ENCODE measurements around the gene EHD1.
"Not testable (repeated sequence)": the region's sequence is repeated elsewhere in the genome, so short reads cannot be mapped to it uniquely, and the experiment has no call there.

EHD1 gene

DNA sequence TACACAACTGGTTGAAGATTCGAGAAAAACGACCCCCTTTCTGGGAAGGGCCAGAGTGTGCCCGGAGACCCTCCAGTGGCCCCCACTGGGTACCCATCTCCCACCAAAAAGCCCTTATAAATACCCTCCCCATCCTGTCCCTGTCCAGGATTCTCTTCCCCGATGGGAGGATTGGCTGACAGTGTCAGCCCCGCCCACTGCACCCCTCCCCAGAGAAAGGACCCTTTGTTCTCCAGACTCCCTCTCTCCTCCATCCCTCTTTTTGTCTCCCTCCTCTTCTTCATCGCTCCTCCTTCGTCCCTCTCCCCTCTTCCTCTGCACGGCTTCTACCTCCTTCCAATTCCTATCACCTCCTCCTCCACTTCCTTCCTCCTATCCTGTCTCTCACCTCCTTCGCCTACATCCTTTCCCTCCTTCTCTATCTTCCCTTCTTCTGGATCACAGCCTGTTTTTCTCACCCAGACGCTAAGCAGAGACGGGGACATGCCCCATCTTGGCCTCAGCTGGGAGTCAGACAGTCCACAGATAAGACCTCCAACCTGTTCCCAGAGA, 54.8 kb downstream of the EHD1 start:
- DNase-seq: no peak

DNA sequence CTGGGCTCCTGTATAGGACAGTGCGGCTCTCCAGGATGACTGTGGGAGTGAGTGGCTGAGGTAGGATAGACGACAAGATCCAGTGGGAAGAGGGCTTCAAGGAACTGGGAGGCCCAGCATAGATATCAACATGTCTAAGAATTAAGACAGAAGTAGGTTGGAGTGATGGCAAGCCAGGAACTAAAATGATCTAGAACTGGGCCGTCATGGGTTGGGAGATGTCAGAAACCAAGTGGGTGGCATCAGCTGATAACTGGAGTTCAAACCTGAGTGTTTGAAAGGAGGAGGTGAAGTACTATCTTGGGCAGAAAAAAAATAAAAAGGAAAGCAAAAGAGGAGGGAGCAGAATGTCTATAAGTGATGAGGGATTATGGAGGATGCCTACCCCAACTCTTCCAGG, 60.9 kb downstream of the EHD1 start:
- no peak for DNase-seq

DNA sequence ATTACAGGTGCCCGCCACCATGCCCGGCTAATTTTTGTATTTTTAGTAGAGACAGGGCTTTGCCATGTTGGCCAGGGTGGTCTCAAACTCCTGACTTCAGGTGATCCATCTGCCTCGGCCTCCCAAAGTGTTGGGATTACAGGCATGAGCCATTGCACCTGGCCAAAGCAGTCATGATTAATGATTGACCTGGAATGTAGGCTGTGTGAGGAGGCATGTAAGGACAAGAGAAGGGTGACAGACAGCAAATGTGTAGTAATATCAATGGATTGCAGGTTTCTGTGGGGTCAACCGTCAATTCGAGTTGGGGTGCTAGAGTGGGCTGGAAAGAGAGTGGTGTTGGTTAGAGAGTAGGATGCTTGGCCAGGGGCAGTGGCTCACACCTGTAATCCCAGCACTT, 63.0 kb downstream of the EHD1 start:
- not testable (repeated sequence) for DNase-seq

DNA sequence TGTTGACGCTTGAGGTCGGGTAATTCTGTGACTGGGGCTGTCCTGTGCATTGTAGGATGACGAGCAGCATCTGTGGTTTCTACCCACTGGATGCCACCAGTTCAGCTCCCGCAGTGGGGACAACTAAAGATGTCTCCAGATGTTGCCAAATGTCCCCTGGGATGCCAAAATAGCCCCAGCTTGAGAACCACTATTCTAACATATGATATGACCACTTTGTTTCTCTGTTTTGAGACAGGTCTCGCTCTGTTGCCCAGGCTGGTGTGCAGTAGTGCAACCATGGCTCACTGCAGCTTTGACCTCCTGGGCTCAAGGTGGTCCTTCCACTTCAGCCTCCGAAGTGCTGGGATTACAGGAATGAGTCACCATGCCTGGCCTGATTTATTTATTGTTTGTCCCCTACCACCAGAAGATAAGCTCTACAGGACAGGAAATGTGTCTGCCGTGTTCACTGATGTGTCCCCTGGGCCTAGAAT, 63.7 kb downstream of the EHD1 start:
- no peak for DNase-seq

- DNase-seq: no peak
Observed at GRCh38 chr11:64813826-64814225, 64.6 kb downstream of the EHD1 start.

DNA sequence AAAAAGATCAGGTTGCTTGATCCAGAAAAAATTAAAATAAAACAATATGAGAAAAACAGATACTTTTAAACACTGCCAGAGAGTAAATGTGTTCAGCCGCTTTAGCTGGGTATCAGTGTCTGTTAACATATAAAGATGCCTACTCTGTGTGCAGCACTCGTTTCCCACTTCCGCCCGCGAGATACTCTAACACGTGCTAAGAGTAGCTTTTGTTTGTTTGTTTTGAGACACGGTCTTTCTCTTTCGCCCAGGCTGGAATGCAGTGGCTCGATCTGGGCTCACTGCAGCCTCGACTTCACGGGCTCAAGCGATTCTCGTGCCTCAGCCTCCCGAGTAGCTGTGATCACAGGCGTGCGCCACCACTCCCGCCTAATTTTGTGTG, 67.5 kb downstream of the EHD1 start:
- DNase-seq: no peak

DNA sequence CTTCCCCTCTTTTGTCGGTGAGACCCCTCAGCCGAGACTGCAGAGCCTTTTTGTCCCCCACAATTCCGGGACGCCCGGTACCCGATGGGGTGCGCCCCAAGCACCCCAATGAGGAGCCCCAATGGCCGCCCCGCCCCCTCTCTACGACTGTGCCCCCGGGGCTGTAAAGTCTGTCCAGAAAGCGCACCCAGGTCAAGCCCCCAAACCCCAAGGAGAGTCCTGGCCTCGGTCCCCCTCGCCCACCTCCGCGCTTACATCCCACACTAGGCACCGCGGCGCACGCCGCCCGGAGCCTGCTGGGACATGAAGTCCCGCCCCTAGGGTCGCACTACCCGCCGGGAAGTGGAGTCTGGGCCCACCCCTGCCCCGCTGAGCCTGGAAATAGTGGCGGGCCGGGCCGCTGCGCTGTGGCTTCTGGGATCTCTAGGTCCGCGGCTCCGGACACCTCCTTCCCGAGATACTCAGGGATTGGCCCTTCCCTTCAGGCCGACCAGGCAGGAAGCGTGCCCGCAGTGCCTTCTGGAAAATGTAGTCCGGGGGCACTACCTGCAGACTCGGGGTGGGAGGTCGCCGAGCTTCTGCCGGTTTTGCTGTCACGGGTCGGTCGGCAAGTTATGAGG, 68.0 kb downstream of the EHD1 start, which contains the start of gene MEN1:
MEN1 (minus strand) TSS at position 281 of the 620 bp plus-strand sequence. CDS start 442 bp downstream, outside the sequence.
- DNase-seq: peak; percentile 77

GRCh38 chr11:64809781-64810241, 68.6 kb downstream of the EHD1 start:
- no peak for DNase-seq

DNA sequence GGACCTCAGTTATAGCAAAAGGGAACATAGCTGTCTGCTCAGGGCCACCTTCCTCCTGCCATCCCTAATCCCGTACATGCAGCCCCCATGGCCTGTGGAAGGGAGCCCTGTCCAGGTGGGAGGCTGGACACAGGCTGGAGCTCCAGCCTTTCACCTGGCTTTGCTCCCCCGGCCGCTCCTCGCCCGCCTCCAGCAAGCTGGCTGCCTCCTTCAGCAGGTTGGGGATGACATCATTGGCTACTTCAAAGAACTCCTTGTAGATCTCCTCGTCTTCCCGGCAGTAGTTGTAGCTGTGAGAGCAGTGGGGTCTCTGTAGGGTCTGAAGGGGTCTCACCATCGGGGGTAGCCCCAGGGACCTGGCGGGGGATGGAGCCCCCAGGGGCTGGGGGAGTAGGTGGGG, 72.9 kb downstream of the EHD1 start:
- DNase-seq: no peak

DNA sequence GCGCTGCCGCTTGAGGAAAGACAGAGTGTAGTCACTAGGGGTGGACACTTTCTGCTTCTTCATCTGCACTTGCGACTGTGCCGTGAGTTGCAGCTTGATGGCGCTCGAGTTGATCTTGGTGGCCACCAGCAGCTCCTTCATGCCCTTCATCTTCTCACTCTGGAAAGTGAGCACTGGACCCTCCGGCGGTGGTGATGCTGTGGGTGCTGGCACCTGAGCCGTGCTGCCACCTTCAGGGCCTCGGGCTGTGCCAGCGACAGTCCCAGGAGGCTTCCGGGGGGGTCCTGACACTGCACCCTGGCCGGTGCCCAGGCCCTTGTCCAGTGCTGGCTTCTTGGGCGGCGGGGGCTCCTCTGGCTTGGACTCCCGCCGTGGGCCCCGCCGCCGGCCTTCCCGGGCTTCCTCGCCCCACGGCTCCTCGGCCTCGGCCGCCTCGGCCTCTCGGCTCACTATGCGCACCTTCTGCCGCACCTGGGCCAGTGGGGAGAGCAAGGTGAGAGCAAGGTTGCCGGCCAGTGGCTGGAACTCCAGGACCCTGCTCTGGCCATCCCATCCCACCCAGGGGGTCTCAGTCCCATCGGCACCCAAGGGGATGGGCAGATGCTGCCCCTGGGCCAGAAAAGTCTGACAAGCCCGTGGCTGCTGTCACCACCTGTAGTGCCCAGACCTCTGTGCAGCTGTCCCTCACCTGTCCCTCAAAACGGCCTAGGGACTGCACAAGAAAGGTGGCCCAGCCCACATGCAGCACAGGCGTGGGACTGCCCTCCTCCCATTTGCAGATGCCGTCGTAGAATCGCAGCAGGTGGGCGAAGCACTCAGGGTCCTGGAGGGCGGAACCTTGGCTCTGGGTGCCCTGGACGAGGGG, 73.8 kb downstream of the EHD1 start:
- no peak for DNase-seq

DNA sequence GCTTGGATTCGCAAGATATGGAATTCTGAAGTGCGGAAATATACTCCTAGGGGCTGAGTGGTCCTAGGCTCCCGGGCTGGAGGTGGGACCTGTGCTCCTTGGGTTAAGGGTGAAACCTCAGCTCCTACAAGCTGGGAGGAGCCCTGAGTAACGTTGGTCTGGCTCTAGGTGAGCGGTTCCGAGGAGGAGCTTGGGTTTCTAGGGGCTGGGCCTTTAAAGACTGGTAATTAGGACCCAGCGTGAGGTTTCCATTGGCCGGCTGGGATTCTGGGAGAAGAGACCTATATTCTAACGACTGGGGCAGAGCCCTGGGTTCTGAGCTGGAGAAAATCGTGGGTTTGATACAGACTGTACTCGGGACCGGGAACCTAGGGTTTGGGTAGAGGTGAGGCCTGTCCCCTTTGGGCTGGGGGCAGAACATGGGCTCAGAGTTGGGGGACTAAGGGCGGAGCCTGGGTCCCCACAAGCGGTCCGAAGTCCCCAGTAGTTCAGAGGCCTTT, 74.5 kb downstream of the EHD1 start:
- DNase-seq: no peak

- DNase-seq: no peak
Observed at GRCh38 chr11:64803158-64803845, 75.1 kb downstream of the EHD1 start, which contains the start of gene MAP4K2. MAP4K2 (minus strand) TSS chr11:64803214; CDS start chr11:64803149, 65 bp downstream.

GRCh38 chr11:64802370-64803157, 75.9 kb downstream of the EHD1 start:
- DNase-seq: no peak

Data from SIG-M5 (cell line).